Epithelial cell of prostate (primary cell): ENCODE data around the gene MINDY3.
"Not testable (repeated sequence)": the region's sequence is repeated elsewhere in the genome, so short reads cannot be mapped to it uniquely, and the experiment has no call there.

Experiments
- DNase-seq: peaks from one replicate; pipeline ENCODE4 v3.0.0-alpha.2; 2011; ENCODE audit warnings: low read depth, low spot score
- H3K27ac ChIP-seq: fragments of 450-650 bp; 2 replicates; pipeline ENCODE4 v1.5.1; 2017; ENCODE audit warnings: mild to moderate bottlenecking

MINDY3 gene

GRCh38 chr10:15858861-15859281 is 1.4 kb downstream of the MINDY3 start:
- H3K27ac ChIP-seq: no peak overlapping the region
- DNase-seq: no peak

DNA sequence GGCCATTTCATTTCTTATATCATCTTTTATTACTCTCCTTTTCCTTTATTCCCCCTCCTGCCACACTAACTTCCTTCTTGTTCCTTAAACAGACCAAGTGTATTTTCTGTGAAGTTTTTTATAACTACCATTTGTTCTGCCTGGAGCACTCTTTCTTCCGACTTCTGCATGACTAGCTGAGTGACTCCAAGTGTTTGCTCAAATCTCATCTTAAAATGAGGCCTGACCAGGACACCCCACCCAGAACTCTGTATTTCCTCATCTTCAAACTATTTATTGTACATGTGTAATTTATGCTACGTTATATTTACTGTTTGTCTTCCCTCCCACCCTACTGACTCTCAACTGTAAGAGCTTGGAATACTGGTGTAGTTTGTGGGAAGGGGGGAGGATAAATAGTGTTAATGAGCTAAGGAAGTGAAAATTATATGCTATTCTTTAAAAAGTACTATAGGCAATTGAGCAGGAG is 3.2 kb downstream of the MINDY3 start:
- peak overlapping the region; percentile 45 for H3K27ac ChIP-seq
- no peak for DNase-seq

DNA sequence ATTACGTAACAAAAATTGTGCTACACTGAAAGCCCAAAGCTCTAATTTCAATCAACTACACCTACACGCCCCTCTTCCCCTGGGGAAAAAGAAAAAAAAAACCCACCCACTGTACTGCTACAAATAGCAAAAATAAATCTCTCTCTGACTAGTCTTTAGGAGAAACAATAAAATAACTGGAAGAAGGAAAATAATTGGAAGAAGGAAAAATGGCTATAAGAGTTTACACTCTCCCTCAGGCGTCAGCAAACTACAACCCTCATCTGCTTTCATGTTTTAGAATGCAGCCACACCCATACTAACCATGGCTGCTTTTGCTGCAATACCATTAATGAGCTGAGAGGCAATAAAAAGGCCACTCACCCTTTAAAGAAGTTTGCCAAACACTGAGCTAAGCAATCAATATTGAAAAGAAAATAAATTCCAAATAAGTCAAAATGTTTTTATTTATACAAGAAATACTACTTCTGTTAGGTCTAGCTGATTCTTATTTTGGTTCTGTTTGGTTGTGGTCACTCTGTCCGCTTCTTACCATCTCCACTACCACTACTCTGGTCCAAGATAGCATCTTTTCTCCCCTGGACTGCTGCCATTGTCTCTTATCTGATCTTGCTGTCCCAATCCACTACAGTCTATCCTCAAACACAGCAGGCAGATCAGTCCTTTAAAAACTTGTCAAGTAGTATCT is 3.8 kb downstream of the MINDY3 start:
- no peak for DNase-seq
- peak overlapping the region; percentile 45 for H3K27ac ChIP-seq

DNA sequence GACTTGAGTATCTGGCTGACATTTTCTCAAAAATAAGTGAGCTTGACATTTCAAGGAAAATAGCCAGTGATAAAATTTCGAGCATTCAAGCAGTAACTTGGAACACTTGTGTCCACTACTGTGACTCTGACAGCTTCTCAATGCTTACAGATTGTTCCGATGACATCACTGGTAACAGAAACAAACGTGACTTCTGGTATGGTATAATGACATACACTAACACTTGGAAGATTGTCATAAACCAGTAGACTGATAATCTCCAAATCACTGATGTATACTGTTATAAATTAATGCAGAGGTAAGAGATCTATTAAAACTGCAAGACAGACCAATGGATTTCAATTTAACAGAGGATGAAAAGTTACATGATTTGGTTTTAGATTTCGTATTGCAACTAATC is 6.5 kb downstream of the MINDY3 start:
- no peak overlapping the region for H3K27ac ChIP-seq
- no peak for DNase-seq

DNA sequence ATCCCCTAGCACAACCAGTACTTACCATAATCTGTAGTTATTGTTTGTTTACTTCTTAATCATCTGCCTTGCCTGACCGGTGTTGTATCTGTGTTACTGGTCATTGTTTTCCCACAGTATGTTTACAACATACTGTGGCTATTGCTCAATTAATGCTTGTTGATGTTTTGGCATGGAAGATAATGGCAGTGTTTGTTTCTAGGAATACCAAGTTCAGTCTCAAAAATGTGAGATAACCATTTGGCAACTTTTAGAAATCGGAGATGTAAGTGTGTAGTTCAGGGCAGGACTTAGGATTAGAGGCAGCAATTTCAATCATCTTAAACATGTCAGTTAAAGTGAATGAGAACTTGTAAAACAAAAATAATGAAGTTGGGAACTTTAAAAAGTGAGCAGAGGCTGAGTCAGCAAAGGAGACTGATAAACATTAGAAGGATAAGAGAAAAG is 8.2 kb downstream of the MINDY3 start:
- DNase-seq: no peak
- no peak overlapping the region for H3K27ac ChIP-seq

DNA sequence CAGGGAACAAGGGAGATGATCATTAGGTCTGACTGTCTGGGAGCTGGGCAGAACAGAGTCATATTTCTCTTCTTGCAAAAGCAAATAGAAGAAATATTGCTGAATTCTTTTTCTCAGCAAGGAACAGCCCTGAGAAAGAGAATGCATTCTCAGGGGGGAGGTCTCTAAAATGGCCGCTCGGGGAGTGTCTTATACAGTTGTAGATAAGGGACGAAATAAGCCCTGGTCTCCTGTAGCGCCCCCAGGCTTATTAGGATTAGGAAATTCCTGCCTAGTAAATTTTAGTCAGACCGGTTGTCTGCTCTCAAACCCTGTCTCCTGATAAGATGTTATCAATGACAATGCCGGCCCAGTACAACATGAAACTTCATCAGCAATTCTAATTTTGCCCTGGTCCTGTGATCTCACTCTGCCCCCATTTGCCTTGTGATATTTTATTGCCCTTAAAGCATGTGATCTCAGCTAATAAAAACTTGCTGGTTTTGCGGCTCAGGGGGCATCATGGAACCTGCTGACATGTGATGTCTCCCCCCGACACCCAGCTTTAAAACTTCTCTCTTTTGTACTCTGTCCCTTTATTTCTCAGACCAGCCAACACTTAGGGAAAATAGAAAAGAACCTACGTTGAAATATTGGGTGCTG is 9.8 kb downstream of the MINDY3 start:
- DNase-seq, H3K27ac ChIP-seq: not testable (repeated sequence)

- no peak for DNase-seq
- H3K27ac ChIP-seq: no peak overlapping the region
Observed at GRCh38 chr10:15849316-15849715, 11.0 kb downstream of the MINDY3 start.

- no peak overlapping the region for H3K27ac ChIP-seq
- no peak for DNase-seq
Observed at GRCh38 chr10:15847481-15847880, 12.8 kb downstream of the MINDY3 start.

- H3K27ac ChIP-seq: no peak overlapping the region
Observed at GRCh38 chr10:15844517-15844916, 15.8 kb downstream of the MINDY3 start.

DNA sequence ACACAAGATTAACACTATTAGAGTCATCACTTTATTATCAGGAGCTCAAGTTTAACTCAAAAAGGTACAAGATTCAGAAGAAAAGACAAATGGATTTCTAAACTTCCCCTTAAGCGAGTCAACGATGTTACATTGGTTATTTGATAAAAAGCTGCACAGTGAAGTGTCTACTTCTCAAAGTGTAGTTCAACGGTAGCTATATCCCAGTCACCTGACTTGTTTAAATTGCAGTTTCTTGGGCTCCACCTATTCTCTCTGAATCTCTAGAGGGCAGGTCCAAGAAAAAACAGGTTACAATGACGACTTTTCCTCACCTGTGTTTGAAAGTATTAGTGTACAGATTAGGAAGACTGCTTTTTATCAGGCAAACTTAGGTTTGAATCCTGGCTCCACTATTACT is 16.6 kb downstream of the MINDY3 start:
- H3K27ac ChIP-seq: no peak overlapping the region
- no peak for DNase-seq

More at GRCh38 chr10:15844517-15844916, 15.8 kb downstream of the MINDY3 start:
- DNase-seq: no peak

DNA sequence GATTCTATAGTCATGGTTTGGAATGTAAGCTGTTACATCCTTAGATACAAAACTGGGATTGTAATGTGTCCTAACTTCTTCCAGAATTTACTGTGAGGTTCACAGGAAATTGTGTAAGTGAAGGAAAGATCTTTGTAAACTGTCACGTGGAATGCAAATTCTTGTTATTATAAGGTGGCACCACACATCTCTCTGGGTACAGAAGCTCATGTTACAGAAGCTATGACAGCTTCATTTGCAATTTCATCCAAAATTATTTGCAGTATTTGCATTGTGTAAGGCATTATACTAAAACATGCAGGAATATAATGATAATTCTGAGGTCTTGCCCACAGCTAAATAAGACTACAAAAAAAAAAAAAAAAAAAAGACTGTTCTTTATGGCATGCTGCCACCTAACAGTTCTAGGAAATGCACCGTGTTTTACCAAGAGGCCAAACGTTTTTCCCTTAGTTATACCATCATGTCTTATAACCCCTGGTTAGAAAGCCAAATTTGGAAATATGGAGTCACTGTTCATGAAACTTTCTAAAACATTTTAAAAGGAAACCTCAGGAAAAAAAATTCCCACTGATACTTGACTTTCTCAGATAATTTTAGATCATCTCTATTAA is 17.6 kb downstream of the MINDY3 start:
- no peak for DNase-seq
- peak overlapping the region; percentile 25 for H3K27ac ChIP-seq

DNA sequence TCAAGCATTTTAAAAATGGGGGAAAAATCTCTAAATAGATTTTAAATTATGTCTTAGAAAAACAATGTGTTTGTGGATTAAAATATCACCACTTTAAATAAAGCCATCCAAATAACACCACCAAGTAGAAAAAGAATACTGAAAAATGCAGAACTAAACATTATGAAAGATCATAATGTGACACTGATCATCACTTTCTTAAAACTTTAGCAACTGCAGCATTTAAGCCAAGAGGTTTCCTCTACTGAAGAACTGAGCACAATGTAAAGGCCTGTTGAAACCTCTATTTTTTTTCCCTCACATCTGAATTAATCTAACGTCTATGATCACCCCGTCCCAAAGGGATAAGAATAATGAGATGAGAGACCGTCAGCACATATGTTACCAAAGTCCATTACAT is 18.6 kb downstream of the MINDY3 start:
- DNase-seq: no peak
- H3K27ac ChIP-seq: no peak overlapping the region

DNA sequence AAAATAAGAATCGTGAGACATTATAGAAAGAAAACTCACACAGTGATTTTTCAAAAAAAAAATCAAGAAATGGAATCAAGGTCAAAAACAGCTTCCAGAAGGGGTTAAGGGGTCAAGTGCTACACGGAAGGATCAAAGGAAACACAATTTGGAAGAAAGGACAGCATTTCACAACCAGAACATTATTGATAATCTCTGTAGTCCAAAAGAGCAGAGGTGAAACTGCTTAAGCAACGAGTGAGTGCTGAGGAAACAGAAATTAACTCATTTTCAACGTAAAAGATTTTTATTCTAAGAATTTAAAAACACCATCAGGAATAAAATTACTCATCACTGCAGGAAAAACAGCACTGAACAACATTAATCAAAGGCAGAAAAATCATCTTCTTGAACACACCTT is 23.5 kb downstream of the MINDY3 start:
- DNase-seq: no peak
- no peak overlapping the region for H3K27ac ChIP-seq

- H3K27ac ChIP-seq: no peak overlapping the region
Observed at GRCh38 chr10:15829495-15829894, 30.8 kb downstream of the MINDY3 start.

GRCh38 chr10:15824498-15824897 is 35.8 kb downstream of the MINDY3 start:
- no peak overlapping the region for H3K27ac ChIP-seq
- no peak for DNase-seq

More at GRCh38 chr10:15829495-15829894, 30.8 kb downstream of the MINDY3 start:
- no peak for DNase-seq

DNA sequence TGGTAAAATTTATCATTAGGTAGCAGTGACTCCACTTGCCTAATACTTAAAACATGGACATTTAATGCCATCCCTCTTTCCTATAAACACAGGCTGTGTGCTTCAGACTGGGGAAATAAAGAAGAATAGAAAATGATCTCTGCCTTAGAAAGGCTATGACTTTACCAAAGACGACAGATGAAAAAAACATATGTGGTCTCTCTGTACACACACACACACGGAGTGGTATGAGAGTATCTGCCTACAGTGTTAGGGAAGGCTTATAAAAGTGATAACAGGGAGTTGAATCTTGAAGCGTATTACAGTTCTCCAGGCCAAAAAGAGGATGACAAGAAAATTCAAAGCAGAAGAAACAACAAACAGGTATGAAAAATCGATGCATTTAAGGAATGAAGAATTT is 38.2 kb downstream of the MINDY3 start:
- DNase-seq: no peak

GRCh38 chr10:15821046-15821683 is 39.1 kb downstream of the MINDY3 start:
- DNase-seq: no peak
- H3K27ac ChIP-seq: no peak overlapping the region

More for the DNA sequence above, 38.2 kb downstream of the MINDY3 start:
- no peak overlapping the region for H3K27ac ChIP-seq

DNA sequence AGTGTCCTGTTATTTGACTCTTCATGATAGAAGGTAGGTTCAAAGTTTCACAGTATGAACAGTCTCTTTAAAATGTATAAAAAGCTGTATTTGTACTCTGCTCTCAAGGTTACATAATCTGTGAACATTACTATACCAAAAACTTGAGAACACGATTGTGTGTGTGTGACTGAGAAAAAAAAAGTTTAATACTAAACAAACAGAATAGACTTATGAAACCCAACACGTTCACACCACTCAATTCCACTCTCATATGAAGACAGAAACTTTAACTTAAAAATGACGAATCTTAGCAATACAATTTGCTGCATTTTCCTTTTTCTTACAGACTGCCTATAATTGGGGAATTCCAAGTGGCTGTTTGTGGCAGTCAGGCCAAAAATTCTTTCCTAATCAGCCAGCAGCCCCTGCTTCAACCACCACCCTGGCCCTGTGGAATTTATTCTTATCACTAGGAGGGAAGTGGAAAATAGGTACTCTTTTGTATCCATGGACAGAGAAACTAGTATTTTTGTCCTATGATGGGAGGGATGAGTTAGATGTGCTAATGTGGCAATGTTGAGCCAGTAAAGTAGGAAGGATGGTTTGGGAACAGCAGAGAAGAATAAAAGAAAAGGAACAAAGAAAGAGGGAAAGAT is 42.8 kb downstream of the MINDY3 start:
- H3K27ac ChIP-seq: no peak overlapping the region
- DNase-seq: no peak

DNA sequence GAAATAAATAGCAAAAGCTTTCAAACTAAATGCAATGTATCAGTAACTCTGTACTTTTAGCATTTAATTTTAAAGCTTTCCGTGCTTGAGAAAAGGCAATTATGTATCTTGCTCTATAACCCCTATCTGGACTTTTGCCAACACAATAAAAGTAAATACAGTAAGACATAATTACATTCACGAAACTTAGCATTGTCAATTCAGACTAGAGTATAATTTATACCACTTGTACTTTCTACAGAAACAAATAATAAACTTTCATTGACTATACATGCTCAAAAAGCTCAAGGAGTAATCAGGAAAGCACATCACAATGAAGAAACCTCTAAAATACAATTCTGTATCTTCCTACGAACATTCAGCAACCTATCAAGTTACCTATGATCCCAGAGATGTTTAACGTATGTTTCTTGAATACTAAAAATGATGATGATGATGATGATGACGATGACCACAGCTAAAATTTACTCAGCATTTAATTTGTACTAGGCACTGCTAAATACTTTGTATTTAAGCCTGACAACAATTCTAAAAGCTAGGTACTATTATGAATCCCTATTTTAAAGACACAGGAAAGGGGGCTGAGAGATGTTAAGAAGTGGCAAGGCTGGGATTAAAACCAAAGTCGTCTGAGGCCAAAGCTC is 44.9 kb downstream of the MINDY3 start:
- no peak for DNase-seq
- H3K27ac ChIP-seq: no peak overlapping the region

DNA sequence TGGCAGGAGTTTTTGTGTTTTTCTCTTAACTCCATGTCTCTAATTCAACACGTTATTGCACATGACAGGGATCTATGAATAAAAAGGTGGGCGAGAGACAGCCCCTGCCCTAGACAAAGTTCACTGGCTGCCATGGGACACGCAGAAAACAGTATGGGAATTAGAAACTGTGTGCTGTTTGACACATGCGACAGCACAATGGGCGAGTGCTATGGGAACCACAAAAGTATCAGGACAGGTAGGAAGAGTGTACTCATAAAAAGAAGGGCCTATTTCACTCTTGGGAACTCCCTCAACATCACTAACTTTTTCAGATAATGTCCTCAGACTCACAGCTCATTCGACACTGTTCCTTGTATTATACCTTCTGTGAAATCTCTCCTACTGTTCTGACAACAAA is 45.7 kb downstream of the MINDY3 start:
- no peak overlapping the region for H3K27ac ChIP-seq
- no peak for DNase-seq
